ENCODE data around the gene FSTL5. TPM values are rescaled to one million over a fixed set of nuclear protein-coding genes. Genes with fewer than 3 reads are reported as not detected.

The FSTL5 gene
- total and polyA plus RNA-seq, 2 of the 13 experiments (the other 11 are each of a cell fraction or from before 2014, with no cell fraction given): 0.03 to 0.07 TPM

DNA sequence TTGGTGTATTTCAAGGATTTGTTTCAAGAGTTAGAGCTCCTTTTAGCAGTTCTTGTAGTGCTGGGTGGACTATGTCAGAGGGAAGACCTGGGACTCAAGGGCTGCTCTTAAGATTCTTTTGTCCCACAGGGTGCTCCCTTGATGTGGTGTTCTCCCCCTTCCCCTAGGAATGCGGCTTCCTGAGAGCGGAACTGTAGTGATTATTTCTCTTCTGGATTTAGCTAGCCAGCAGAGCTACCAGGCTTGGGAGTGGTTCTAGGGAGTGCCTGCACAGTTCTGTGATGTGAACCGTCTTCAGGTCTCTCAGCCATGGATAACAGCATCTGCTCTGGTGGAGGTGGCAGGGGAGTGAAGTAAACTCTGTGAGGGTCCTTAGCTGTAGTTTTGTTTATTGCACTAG lies 336.8 kb downstream of the FSTL5 start:
- Histone ChIP-seq H3K4me1 (ENCODE audit: insufficient read depth, low read length) (no peaks in the 10 kb centered on the region), H3K9ac (ENCODE audit: insufficient read depth, low read depth, low read length) (no peak overlapping the region), H3K4me2 (ENCODE audit: low read depth, low read length) (no peak overlapping the region), H2AFZ (ENCODE audit: low read length) (no peak overlapping the region), H3K9me3 (ENCODE audit: low read length) (no peaks in the 10 kb centered on the region; the same call in 1 of the 2 replicates), H3K79me2 (ENCODE audit: insufficient read depth, low read length) (no peaks in the 10 kb centered on the region), H3K27me3 (ENCODE audit: control insufficient read depth in 1 of 2, insufficient read depth in 2 of 2, low read length in 2 of 2) (no peaks in the 10 kb centered on the region), H4K20me1 (ENCODE audit: insufficient read depth, low read length) (no peaks in the 10 kb centered on the region), H3K27ac (ENCODE audit: extremely low read length, insufficient read depth, low read length) (no peak overlapping the region), H3K36me3 (replicated peaks in 1 of 2; ENCODE audit: control insufficient read depth in 1 of 2, insufficient read depth in 2 of 2, low read length in 2 of 2) (no peaks in the 10 kb centered on the region), H3K4me3 (replicated peaks in 1 of 3; ENCODE audit: insufficient read depth in 1 of 3, low read depth in 2 of 3, low read length in 3 of 3) (no peak overlapping the region)
- no peak for FAIRE-seq
- no peak for ATAC-seq
- in situ Hi-C loops (cut with HindIII; ENCODE audit: extremely low pct_ligation_motif_present, low pct_unique_long_range_greater_than_20kb): no loop called here
- ChIA-PET CTCF (ENCODE audit: low intra/inter-chr PET ratio, low total read pairs) (no interaction called here), POLR2A (no interaction called here)
- BruUV-seq (replicated peaks): no TSS peak
- DNase-seq (ENCODE audit: low spot score): no peak
- intact Hi-C loops (cut with micrococcal nuclease; ENCODE audit: unreplicated experiment): no loop called here
- WGBS (ENCODE audit: low lambda C conversion rate): 42% methylated on average over 1 of the region's 3 CpGs
- TF ChIP-seq, protein P1, sequence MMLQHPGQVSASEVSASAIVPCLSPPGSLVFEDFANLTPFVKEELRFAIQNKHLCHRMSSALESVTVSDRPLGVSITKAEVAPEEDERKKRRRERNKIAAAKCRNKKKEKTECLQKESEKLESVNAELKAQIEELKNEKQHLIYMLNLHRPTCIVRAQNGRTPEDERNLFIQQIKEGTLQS (CRISPR knock-in tag; IDR thresholded peaks at IDR 0.05): no peak
- no peak for TF ChIP-seq AHR (CRISPR knock-in tag; IDR thresholded peaks at IDR 0.05)
- no peak for TF ChIP-seq PHF8 (CRISPR knock-in tag; IDR thresholded peaks at IDR 0.05)
- TF ChIP-seq ZNF761 (CRISPR knock-in tag; conservative IDR thresholded peaks at IDR 0.05): no peak
- TF ChIP-seq NFIB (CRISPR knock-in tag; IDR thresholded peaks at IDR 0.05; ENCODE audit: borderline replicate concordance): no peak
- TF ChIP-seq ZNF563 (CRISPR knock-in tag; IDR thresholded peaks at IDR 0.05): no peak
- no peak for TF ChIP-seq ZFAT (CRISPR knock-in tag; conservative IDR thresholded peaks at IDR 0.05)
- no peak for TF ChIP-seq YEATS4 (CRISPR knock-in tag; IDR thresholded peaks at IDR 0.05; ENCODE audit: borderline replicate concordance)
- no peak for TF ChIP-seq NPAS2 (CRISPR knock-in tag; IDR thresholded peaks at IDR 0.05; ENCODE audit: borderline replicate concordance)
- TF ChIP-seq ASH2L (IDR thresholded peaks at IDR 0.05; ENCODE audit: insufficient read length, low read depth, low read length): no peak
- TF ChIP-seq, protein P2, sequence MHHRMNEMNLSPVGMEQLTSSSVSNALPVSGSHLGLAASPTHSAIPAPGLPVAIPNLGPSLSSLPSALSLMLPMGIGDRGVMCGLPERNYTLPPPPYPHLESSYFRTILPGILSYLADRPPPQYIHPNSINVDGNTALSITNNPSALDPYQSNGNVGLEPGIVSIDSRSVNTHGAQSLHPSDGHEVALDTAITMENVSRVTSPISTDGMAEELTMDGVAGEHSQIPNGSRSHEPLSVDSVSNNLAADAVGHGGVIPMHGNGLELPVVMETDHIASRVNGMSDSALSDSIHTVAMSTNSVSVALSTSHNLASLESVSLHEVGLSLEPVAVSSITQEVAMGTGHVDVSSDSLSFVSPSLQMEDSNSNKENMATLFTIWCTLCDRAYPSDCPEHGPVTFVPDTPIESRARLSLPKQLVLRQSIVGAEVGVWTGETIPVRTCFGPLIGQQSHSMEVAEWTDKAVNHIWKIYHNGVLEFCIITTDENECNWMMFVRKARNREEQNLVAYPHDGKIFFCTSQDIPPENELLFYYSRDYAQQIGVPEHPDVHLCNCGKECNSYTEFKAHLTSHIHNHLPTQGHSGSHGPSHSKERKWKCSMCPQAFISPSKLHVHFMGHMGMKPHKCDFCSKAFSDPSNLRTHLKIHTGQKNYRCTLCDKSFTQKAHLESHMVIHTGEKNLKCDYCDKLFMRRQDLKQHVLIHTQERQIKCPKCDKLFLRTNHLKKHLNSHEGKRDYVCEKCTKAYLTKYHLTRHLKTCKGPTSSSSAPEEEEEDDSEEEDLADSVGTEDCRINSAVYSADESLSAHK (CRISPR knock-in tag; IDR thresholded peaks at IDR 0.05; ENCODE audit: borderline replicate concordance): no peak
- TF ChIP-seq JUNB (CRISPR knock-in tag; IDR thresholded peaks at IDR 0.05; ENCODE audit: borderline replicate concordance): no peak
- TF ChIP-seq FOXK2 (IDR thresholded peaks at IDR 0.05): no peak
- TF ChIP-seq MZF1 (CRISPR knock-in tag; IDR thresholded peaks at IDR 0.05; ENCODE audit: borderline replicate concordance): no peak
- no peak for TF ChIP-seq STAG1 (CRISPR knock-in tag; IDR thresholded peaks at IDR 0.05)
- TF ChIP-seq JARID2 (CRISPR knock-in tag; IDR thresholded peaks at IDR 0.05; ENCODE audit: insufficient replicate concordance): no peak
- TF ChIP-seq, protein P3, sequence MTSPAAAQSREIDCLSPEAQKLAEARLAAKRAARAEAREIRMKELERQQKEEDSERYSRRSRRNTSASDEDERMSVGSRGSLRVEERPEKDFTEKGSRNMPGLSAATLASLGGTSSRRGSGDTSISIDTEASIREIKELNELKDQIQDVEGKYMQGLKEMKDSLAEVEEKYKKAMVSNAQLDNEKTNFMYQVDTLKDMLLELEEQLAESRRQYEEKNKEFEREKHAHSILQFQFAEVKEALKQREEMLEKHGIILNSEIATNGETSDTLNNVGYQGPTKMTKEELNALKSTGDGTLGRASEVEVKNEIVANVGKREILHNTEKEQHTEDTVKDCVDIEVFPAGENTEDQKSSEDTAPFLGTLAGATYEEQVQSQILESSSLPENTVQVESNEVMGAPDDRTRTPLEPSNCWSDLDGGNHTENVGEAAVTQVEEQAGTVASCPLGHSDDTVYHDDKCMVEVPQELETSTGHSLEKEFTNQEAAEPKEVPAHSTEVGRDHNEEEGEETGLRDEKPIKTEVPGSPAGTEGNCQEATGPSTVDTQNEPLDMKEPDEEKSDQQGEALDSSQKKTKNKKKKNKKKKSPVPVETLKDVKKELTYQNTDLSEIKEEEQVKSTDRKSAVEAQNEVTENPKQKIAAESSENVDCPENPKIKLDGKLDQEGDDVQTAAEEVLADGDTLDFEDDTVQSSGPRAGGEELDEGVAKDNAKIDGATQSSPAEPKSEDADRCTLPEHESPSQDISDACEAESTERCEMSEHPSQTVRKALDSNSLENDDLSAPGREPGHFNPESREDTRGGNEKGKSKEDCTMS (CRISPR knock-in tag; conservative IDR thresholded peaks at IDR 0.05): no peak
